Ishikawa (cell line): Measurements from ENCODE around the gene EHD1.

ENCODE experiments used
- CEBPB ChIP-seq: IDR thresholded peaks from 2 replicates; pipeline ENCODE4 v1.6.1; 2012
- CREB1 ChIP-seq: IDR thresholded peaks from 2 replicates; pipeline ENCODE4 v1.6.1; 2012; ENCODE audit warnings: low read depth
- EGR1 ChIP-seq: IDR thresholded peaks from 2 replicates; pipeline ENCODE4 v1.6.1; 2012
- EP300 ChIP-seq: IDR thresholded peaks from 2 replicates; pipeline ENCODE4 v1.6.1; 2012; ENCODE audit warnings: borderline replicate concordance
- FOXM1 ChIP-seq: IDR thresholded peaks from 2 replicates; pipeline ENCODE4 v1.6.1; 2012; ENCODE audit warnings: low read depth, borderline replicate concordance
- MAX ChIP-seq: IDR thresholded peaks from 2 replicates; pipeline ENCODE4 v1.6.1; 2012
- NFIC ChIP-seq: IDR thresholded peaks from 2 replicates; pipeline ENCODE4 v1.6.1; 2012
- RAD21 ChIP-seq: IDR thresholded peaks from 2 replicates; pipeline ENCODE4 v1.6.1; 2012; ENCODE audit warnings: low read depth
- REST ChIP-seq: IDR thresholded peaks from 2 replicates; pipeline ENCODE4 v1.6.1; 2012; ENCODE audit warnings: low read depth, mild to moderate bottlenecking
- TAF1 ChIP-seq: IDR thresholded peaks from 2 replicates; pipeline ENCODE4 v1.6.1; 2012; ENCODE audit warnings: low read depth, mild to moderate bottlenecking
- TCF12 ChIP-seq: IDR thresholded peaks from 2 replicates; pipeline ENCODE4 v1.6.1; 2012; ENCODE audit warnings: low read depth
- TEAD4 ChIP-seq: IDR thresholded peaks from 2 replicates; pipeline ENCODE4 v1.6.1; 2012
- YY1 ChIP-seq: IDR thresholded peaks from 2 replicates; pipeline ENCODE4 v1.6.1; 2012; ENCODE audit warnings: low read depth
- ZBTB7A ChIP-seq: IDR thresholded peaks from 2 replicates; pipeline ENCODE4 v1.6.1; 2012; ENCODE audit warnings: low read depth
- TF ChIP-seq, protein P1 (sequence below): IDR thresholded peaks from 2 replicates; pipeline ENCODE4 v1.6.1; 2012

Gene EHD1

DNA sequence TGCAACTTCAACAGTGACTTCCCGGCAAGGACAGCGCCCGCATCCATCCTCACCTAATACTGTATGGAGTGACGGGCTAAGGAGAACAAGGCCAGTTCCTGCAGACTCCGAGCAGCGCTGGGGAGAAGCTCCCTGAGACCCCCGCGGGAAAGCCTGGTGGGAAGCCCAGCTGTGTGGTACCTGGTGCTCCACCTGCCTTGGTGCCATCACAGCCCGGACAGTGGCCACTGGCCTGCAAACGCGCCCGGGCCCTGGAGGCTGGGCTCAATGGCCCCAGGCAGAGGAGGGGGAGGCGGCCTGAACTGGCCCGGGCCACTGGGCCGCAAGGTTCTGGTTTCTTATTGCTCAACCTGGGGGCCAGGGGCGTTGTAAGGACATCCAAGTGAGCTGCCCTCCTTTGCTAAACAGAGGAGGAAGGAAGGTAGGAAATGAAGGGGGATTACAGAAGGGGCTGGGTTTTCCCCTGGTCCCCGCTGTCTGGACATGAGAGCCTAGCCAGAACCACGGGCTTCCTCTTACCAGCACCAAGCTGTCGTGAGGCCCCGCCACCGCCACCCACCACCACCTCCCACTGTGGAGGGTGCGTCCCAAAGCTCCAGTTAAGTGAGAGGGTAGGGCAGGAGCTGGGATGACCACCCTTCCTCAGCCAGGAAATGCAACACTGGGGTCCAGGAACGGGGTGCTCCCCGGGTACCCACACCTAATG lies 25.5 kb downstream of the EHD1 start:
- TF ChIP-seq NFIC, result no peak
- no peak for TF ChIP-seq CREB1
- no peak for TF ChIP-seq ZBTB7A
- no peak for TF ChIP-seq RAD21
- no peak for TF ChIP-seq REST
- TF ChIP-seq TCF12, result no peak

GRCh38 chr11:64851831-64852351 lies 26.5 kb downstream of the EHD1 start:
- no peak for TF ChIP-seq TEAD4
- TF ChIP-seq TCF12, result no peak
- TF ChIP-seq YY1, result no peak
- no peak for TF ChIP-seq TAF1
- TF ChIP-seq, protein P1, sequence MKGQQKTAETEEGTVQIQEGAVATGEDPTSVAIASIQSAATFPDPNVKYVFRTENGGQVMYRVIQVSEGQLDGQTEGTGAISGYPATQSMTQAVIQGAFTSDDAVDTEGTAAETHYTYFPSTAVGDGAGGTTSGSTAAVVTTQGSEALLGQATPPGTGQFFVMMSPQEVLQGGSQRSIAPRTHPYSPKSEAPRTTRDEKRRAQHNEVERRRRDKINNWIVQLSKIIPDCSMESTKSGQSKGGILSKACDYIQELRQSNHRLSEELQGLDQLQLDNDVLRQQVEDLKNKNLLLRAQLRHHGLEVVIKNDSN, result no peak
- no peak for TF ChIP-seq CEBPB
- no peak for TF ChIP-seq ZBTB7A
- no peak for TF ChIP-seq MAX
- TF ChIP-seq REST, result no peak
- TF ChIP-seq RAD21, result no peak
- no peak for TF ChIP-seq EP300
- no peak for TF ChIP-seq CREB1
- TF ChIP-seq EGR1, result no peak
- no peak for TF ChIP-seq NFIC
- no peak for TF ChIP-seq FOXM1

DNA sequence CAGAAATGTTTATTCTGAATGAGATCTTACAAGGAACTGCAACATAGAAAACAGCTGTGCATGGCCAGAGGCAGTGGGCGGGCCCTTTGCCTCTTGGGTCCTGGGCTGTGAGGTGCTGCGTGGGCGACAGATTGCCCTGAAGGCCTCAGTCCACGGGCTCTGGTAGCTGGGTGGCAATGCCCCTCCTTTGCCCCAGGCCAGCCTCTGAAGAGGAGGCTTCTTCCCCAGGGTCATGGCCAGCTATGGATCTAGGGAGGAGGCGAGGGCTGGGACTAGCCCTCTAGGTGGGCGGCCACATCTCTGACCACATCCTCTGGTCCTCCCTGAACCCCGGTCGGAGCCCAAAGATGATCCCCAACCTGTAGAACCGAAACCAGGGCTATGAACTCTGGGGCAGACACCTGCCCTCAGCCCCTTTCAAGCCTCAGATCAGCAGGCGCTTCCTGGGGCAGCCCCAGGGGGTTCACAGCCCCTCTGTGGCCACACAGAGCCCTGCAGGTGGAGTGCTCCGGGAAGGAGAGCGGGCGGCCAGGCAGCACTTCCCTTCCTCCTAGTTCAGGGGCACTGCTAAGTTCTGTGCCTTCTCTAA lies 27.3 kb downstream of the EHD1 start:
- no peak for TF ChIP-seq CREB1
- TF ChIP-seq CEBPB, result no peak
- TF ChIP-seq TAF1, result no peak
- no peak for TF ChIP-seq NFIC
- TF ChIP-seq TCF12, result no peak
- TF ChIP-seq EGR1, result no peak
- no peak for TF ChIP-seq REST
- no peak for TF ChIP-seq FOXM1
- TF ChIP-seq TEAD4, result no peak

DNA sequence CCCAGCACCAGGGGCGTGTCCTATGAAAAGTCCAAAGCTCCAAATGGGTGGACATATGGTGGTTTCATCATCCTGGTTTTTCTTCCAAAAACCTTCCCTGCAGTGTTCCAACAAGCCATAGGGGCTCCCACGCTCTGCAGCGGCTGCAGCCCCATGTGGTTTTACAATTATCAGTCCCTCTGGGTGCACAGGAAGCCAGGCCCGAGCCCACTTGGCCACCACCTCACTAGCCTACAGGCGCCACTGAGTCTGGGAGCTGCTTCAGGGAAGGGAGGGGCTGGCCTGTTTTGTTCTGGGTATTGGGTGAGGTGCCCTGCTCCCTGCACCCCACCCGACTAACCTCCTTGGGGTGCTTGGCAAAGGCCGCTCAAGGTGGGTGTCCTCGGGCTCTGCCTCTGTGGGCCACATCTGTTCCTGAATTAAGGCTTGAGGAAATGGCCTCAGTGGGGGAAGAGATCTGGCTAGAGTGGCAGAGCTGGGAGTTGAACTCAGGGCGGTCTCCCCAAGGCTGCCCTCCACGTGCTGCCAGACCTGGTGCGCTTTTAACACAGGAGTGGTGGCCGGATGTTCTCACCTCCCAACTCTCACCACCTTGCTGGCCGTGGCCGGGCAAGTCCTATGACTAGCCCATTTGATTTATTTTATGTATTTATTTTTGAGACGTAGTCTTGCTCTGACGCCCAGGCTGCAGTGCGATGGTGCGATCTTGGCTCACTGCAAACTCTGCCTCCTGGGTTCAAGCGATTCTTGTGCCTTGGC lies 28.6 kb downstream of the EHD1 start:
- TF ChIP-seq EP300 (no peak), NFIC (no peak), REST (no peak), ZBTB7A (no peak), TEAD4 (no peak), FOXM1 (no peak), EGR1 (no peak), TCF12 (no peak), CEBPB (no peak)
- TF ChIP-seq, protein P1, result no peak
